Measurements from ENCODE around the gene FEM1A. TPM values are rescaled to one million over a fixed set of nuclear protein-coding genes. Genes with fewer than 3 reads are reported as not detected.
A peak's percentile ranks its signal among the peaks of the same experiment; 100 is the strongest.

Gene FEM1A
- total and polyA plus RNA-seq, 9 of the 15 experiments (the other 6 are each of a cell fraction or from before 2014, with no cell fraction given): 0.08 to 19.0 (median 6.8) TPM

GRCh38 chr19:4791183-4792018, at the start of gene FEM1A (continued):
- TF ChIP-seq BCLAF1 (IDR thresholded peaks at IDR 0.05; ENCODE audit: borderline replicate concordance in 1 of 2, control insufficient read depth in 1 of 2, low read depth in 2 of 2, low read length in 1 of 2) (0 out of 4 replicates have a peak, but pooled peaks of 1 of the 2 experiments have one; percentile 67), RBM14 (IDR thresholded peaks at IDR 0.05; ENCODE audit: borderline replicate concordance, insufficient read depth, low read depth, low read length) (no peak), MCM7 (IDR thresholded peaks at IDR 0.05) (no peak), CTBP1 (IDR thresholded peaks at IDR 0.05; ENCODE audit: borderline replicate concordance) (peak; percentile 36), POLR2B (IDR thresholded peaks at IDR 0.05; ENCODE audit: low read depth, partially characterized antibody) (peak; percentile 59), CHD7 (IDR thresholded peaks at IDR 0.05; ENCODE audit: low read depth, low read length) (no peak), HCFC1 (IDR thresholded peaks at IDR 0.05; ENCODE audit: low read depth, low read length) (peak; percentile 97), CTCFL (IDR thresholded peaks at IDR 0.05; ENCODE audit: borderline replicate concordance, insufficient read depth, low read depth, low read length, poor library complexity, severe bottlenecking) (peak; percentile 87), CC2D1A (IDR thresholded peaks at IDR 0.05) (no peak)
